SK-N-SH (cell line): ENCODE measurements around the gene SESN1.
"Not testable (repeated sequence)": the region's sequence is repeated elsewhere in the genome, so short reads cannot be mapped to it uniquely, and the experiment has no call there.

Source experiments
- CTCF ChIP-seq: fragments of 200-600 bp; sonication (generic); IDR thresholded peaks from 2 replicates; pipeline ENCODE4 v1.6.1; 2017; ENCODE audit warnings: antibody characterized with exemption, mild to moderate bottlenecking, moderate library complexity
- MAX ChIP-seq: IDR thresholded peaks from 2 replicates; pipeline ENCODE4 v1.4.0; 2012; ENCODE audit warnings: low read depth
- TAF1 ChIP-seq: IDR thresholded peaks from 2 replicates; pipeline ENCODE4 v1.6.1; 2012; ENCODE audit warnings: low read depth, mild to moderate bottlenecking, low read length, moderate library complexity, borderline replicate concordance

GRCh38 chr6:109135600-109135999 is 41.0 kb upstream of the SESN1 start:
- TF ChIP-seq CTCF, TAF1, MAX: not testable (repeated sequence)
